Embryonic facial prominence (tissue), 1 donor: Measurements from ENCODE around the gene MTHFSD.

ENCODE experiments used
- DNase-seq: peaks from one replicate; pipeline ENCODE4 v3.0.0-alpha.2; 2016; ENCODE audit errors: extremely low spot score

The MTHFSD gene

GRCh38 chr16:86514481-86515376 is 40.3 kb downstream of the MTHFSD start:
- DNase-seq: no peak

GRCh38 chr16:86513471-86514277 is 41.4 kb downstream of the MTHFSD start:
- no peak for DNase-seq

- DNase-seq: no peak
Observed at GRCh38 chr16:86512860-86513470, 42.1 kb downstream of the MTHFSD start.

DNA sequence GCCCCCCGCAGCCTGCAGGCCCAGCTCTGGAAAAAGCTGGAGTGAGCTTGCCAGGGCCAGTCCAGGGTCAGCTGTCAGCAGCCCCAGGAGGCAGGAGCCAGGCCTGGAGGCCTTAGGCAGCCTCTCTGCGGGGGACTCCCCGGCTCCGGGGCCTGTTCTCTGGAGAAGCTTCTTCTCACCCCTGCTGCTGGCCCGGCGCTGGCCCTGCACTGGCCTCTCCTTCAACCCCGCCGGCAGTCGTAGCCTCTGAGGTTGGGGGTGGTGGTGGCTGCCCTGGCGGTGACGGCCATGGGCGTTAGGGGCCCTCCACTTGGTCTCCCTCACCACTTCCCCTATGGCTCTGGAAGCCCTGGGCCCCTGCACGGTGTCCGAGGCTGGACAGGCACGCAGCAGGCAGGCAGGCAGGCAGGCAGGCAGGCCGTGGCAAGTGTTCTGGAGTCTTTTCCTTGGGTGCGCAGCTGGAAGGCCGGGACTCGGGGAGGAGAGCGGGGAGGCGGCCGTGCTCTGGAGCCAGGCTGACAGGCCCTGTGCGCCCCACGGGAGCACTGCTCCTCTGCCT is 42.7 kb downstream of the MTHFSD start:
- DNase-seq: no peak

DNA sequence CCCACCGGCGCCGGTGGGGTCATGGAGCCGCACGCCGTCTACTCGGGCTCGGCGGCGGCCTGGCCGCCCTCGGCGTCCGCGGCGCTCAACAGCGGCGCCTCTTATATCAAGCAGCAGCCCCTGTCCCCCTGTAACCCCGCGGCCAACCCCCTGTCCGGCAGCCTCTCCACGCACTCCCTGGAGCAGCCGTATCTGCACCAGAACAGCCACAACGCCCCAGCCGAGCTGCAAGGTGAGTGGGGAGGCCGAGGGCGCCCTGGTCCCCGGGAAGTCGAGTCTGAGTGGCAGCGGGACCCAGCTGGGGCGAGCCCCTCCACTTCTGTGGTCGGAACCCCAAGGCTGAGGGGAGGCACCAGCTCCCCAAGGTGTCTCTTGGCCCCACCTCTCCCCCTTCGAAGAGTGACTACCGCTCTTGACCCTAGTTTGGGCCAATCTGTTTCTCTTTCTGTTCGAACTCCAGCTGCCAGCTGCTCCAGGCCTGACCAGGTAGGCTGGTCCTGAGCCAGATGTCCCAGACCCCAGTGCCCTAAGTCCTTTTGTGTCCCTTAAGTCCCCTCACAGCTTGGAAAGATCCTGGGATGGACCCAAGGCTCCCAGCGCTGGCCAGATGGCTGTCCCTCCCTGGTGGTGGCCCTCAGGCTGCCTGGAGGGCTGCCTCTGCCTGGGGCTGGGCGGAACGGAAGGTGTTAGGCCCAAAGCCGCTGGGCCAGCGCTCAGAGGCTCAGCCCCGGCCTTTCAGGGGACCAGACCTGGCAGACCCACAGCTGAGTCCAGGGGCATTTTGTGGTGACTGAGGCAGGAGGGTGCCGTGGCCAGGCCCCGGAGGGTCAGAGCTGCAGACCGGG is 43.5 kb downstream of the MTHFSD start:
- DNase-seq: no peak

DNA sequence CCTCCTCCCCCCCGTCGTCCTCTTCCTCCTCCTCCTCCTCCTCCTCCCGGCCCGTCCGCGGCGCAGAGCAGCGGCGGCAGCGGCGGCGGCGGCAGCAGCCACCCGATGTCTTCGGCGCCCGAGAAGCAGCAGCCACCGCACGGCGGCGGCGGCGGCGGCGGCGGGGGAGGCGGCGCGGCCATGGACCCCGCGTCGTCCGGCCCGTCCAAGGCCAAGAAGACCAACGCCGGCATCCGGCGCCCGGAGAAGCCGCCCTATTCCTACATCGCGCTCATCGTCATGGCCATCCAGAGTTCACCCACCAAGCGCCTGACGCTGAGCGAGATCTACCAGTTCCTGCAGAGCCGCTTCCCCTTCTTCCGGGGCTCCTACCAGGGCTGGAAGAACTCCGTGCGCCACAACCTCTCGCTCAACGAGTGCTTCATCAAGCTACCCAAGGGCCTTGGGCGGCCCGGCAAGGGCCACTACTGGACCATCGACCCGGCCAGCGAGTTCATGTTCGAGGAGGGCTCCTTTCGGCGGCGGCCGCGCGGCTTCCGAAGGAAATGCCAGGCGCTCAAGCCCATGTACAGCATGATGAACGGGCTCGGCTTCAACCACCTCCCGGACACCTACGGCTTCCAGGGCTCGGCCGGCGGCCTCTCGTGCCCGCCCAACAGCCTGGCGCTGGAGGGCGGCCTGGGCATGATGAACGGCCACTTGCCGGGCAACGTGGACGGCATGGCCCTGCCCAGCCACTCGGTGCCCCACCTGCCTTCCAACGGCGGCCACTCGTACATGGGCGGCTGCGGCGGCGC is 44.4 kb downstream of the MTHFSD start, which contains the start of gene FOXF1:
FOXF1 (plus strand) TSS at position 63 of the 797 bp plus-strand sequence; CDS start at position 106, 43 bp downstream.
- no peak for DNase-seq

DNA sequence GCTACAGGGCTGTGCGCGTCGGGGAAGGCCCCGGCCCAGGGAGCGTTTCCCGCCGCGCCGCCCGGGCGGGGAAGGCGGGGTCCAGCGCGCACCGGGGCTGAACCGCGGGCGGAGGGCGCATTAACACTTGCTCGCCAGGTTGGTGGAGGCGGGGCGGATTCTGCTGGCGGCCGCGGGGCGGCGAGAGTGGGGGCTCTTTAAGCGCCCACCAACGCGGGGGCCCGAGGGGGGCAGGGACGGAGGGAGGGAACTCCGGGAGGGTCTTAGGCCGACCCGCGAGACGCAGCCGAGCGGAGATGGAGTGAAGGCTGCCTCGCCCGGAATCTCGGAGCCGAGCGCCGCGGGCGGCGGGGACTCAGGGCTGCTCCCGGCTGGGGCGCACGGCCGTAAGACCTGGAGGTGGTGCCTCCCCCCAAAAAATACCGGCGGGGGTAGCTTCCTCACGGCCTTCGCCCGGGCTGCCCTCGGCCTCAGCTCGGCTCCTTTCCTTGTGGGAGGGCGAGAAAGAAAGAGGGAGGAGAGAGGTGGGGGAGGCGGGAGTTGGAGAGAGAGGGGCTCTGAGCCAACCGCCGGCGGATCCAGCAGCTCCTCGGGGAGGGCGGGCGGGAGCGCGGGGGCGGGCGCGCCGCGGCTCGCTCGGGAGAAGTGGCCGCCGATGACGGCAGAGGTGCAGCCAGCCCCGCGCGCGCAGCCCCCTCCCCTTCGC is 45.1 kb downstream of the MTHFSD start:
- DNase-seq: no peak

GRCh38 chr16:86508947-86509758 is 45.9 kb downstream of the MTHFSD start:
- no peak for DNase-seq

GRCh38 chr16:86508028-86508946 is 46.7 kb downstream of the MTHFSD start:
- DNase-seq: no peak

DNA sequence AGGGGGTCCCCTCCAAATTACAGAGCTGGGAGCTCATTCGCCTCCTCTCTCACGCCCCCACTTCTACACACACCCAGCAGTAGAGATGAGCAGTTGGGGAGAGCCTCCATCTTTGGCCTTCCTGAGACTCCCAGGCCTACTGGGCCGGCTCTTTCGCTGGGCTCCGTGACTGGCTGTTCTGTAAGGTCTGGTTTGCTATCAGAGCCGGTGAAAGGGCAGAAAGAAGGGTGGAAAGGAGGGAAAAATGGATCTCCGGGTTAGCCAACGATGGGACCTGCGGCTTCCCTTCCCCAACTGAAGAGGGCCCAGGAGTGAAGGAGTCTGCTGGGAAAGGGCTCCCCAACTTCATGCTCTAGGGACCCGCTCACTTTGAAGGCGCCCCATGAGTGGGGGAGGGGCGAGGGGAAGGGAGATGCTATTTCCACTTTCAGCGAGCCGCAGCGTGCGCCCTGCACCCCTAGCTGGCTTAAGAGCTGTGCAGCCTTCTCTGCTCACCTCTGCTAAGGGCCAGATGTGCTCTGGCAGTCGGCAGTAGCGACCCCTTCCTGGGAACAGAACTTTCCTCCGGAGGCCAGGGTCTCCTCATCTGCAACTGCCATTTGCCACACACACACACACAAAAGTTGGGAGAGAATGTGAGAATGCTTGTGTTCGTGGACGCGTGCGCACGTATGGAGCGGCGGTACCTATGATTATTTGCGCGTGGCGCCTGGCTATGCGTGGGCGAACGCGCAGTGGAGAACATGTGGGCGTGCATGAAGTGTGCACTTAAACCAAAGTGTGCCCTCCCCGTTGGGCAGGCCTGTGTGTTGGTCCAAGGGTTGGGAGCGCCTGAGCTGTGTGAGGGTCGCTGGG is 47.6 kb downstream of the MTHFSD start:
- no peak for DNase-seq

DNA sequence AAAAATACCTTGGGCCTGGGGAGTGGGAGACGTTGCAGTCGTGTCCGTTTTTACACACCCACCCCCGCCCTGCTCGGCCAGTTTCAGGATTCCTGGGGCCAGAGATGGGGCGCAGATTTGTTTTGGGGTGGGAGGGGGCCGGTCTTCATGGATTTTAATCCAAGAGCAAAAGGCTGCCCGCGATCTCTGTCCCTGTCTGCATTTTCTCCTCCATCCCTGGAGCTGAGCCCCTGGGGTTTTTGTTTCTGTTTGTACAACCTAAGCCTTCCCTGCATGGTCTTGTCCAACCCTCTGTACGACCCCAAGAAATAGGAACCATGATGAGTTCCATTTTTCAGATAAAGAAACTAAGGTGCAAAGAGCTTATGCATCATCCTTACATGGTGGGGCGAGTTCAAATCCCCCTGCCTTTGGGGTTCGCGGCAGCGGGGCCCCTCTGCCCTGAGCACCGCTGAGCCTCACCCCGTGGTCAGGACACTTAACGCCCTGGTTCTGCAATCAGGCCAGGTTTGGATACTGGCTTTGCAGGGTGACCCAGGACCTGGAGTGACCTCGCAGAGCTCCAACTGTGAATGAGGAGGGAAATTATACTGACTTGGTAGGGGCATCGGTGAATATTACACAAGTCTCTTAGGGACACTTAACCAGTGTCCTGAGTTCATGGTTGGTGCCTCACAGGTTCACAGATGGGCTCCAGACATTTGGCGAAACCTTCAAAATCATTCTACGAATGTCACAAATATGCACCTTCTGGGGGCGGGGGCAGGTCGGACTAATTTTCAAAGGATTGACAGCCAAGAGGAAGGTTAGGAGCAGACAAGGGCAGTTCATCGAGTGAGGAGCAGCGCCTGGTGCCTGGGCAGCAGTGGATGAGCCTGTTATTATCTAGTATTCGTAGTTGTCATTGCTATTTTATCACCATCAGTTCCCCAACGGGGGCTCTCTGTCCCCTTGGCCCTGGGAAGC is 48.9 kb downstream of the MTHFSD start:
- DNase-seq: no peak

DNA sequence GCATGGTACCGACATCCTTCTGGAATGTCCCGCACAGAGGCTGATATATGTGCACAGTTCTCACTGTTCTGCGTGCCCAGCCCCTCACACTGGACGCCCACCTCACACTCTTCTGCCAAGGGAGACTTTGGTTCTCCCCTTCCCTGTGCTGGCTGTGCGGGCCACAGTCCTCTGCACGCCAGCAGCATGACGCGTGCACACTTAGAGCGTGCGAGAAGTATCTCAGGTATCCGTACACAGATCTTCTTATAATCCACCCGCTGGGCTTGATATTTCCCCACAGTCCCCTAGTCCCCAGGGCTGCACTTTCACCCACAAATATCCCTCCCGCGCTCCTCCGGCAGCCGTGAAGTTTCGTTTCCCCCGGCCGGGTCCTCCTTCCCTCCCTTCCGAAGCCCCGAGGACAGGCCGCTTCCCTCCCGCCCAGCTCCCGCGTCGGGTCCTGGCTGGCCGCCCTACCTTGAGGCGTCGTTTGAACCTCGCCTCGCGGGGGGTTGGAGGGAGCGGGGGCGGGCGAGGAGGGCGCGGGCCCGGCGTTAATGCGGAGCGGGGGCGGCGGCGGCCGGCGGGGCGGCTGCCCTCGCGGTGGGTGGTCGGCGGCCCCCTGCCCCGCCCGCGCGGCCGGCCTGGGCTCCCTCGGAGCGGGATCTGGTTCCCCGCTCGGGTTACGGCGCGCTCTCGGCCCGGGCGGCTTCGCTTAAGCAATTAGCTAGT is 49.7 kb downstream of the MTHFSD start:
- DNase-seq: no peak

DNA sequence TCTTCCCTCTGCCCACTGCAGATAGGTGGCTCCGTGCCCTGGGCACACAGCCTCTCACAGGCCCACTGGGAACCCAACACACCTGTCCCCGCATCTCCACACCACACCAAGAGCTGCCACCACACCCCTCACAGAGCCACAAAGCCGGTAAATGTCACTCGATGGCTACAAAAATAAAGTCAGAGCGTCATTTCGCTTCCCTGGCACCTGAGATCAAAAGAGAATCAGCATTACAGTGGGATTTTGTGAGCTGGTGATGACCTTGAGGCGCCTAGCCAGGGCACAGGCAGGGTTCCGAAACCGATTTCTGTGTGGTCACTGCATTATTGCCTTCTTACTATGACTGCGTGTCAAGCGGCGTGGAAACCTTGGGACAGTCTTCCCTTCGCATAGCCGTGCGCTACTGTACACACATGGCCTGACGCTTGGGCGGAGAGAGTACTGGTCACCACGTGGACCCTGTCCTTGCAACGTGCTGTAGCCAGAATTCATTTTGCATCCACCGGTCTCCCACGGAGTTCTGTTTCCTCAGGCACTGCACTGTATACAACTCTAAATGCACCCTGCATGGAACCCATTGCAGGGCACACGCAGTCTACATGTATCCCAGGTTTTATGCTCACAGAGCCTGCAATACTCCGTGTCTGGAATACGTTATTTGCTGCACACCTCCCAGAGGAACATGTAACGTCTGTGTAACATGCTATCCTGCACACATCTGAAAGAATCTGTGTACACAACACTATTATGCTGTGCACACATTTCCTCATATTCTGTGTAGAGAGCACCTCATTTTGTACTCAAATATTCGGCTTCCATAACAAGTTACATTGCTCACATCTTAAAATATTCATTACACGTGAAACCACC is 50.5 kb downstream of the MTHFSD start:
- no peak for DNase-seq

GRCh38 chr16:86503830-86504229 is 51.2 kb downstream of the MTHFSD start:
- no peak for DNase-seq
